ENCODE data around the gene TAF4. TPM values are rescaled to one million over a fixed set of nuclear protein-coding genes. Genes with fewer than 3 reads are reported as not detected.

The TAF4 gene
- total and polyA plus RNA-seq, 2 of the 13 experiments (the other 11 are each of a cell fraction or from before 2014, with no cell fraction given), result 5.9 to 12.0 TPM

- no peak for TF ChIP-seq AHDC1 (CRISPR knock-in tag; IDR thresholded peaks at IDR 0.05; ENCODE audit: borderline replicate concordance)
Measured at GRCh38 chr20:62111148-62111547, 45.5 kb upstream of the TAF4 start (continued).

- ChIA-PET CTCF (ENCODE audit: low intra/inter-chr PET ratio, low total read pairs) (no interaction called here), POLR2A (interaction anchor here (0.8 kb wide), 1 partner anchor 39 kb away, joined by 3 read pairs; no protein-coding TSS in a partner anchor)
- H3K4me2 ChIP-seq (ENCODE audit: low read depth, low read length), result no peak overlapping the region
- no peaks in the 10 kb centered on the region for H3K36me3 ChIP-seq (replicated peaks in 1 of 2; ENCODE audit: control insufficient read depth in 1 of 2, insufficient read depth in 2 of 2, low read length in 2 of 2)
- no peak for TF ChIP-seq ZNF124 (CRISPR knock-in tag; IDR thresholded peaks at IDR 0.05)
- TF ChIP-seq ATF1 (CRISPR knock-in tag; IDR thresholded peaks at IDR 0.05), result no peak
- TF ChIP-seq ZNF34 (CRISPR knock-in tag; IDR thresholded peaks at IDR 0.05; ENCODE audit: borderline replicate concordance), result no peak
- TF ChIP-seq KLF6 (CRISPR knock-in tag; IDR thresholded peaks at IDR 0.05), result no peak
- TF ChIP-seq ZNF260 (CRISPR knock-in tag; IDR thresholded peaks at IDR 0.05; ENCODE audit: borderline replicate concordance, low read depth), result no peak
- no peaks in the 10 kb centered on the region for H3K79me2 ChIP-seq (ENCODE audit: insufficient read depth, low read length)
- BruUV-seq (replicated peaks), result no TSS peak
- H3K9me3 ChIP-seq (ENCODE audit: low read length), result peaks cover 33% of the 10 kb centered on the region
- intact Hi-C loops (cut with micrococcal nuclease; ENCODE audit: unreplicated experiment), result no loop called here
- in situ Hi-C loops (cut with HindIII; ENCODE audit: extremely low pct_ligation_motif_present, low pct_unique_long_range_greater_than_20kb), result no loop called here
- H4K20me1 ChIP-seq (ENCODE audit: insufficient read depth, low read length), result no peaks in the 10 kb centered on the region
- FAIRE-seq, result no peak
- no peak overlapping the region for H2AFZ ChIP-seq (ENCODE audit: low read length)
- DNase-seq (ENCODE audit: low spot score), result no peak
- H3K27ac ChIP-seq (ENCODE audit: extremely low read length, insufficient read depth, low read length), result no peak overlapping the region
- H3K4me3 ChIP-seq (replicated peaks in 1 of 3; ENCODE audit: insufficient read depth in 1 of 3, low read depth in 2 of 3, low read length in 3 of 3), result no peak overlapping the region
- peaks cover 11 to 32% of the 10 kb centered on the region in 2 experiments; a peak in 4 of 5 replicates for H3K27me3 ChIP-seq (ENCODE audit: control insufficient read depth in 1 of 2, insufficient read depth in 2 of 2, low read length in 2 of 2)
- no peak overlapping the region for H3K9ac ChIP-seq (ENCODE audit: insufficient read depth, low read depth, low read length)
- H3K4me1 ChIP-seq (ENCODE audit: insufficient read depth, low read length), result peaks cover 13% of the 10 kb centered on the region
- WGBS (ENCODE audit: low lambda C conversion rate), result 43% methylated on average over 5 of the region's 5 CpGs
- ATAC-seq, result no peak
Measured at GRCh38 chr20:62105592-62105991, 39.9 kb upstream of the TAF4 start.

Measured in HepG2 (cell line).